ENCODE results near the gene ANKRD44. TPM values are rescaled to one million over a fixed set of nuclear protein-coding genes. Genes with fewer than 3 reads are reported as not detected.
A peak's percentile ranks its signal among the peaks of the same experiment; 100 is the strongest.

ANKRD44 gene
- total RNA-seq (ENCODE audit: unreplicated experiment): 8.1 TPM
- long read RNA-seq, partial matches to known transcripts: 1 of 2 reads
- long read RNA-seq, other reads (novel, unspliced or antisense): 1 of 2 reads

- TF ChIP-seq, protein P1, sequence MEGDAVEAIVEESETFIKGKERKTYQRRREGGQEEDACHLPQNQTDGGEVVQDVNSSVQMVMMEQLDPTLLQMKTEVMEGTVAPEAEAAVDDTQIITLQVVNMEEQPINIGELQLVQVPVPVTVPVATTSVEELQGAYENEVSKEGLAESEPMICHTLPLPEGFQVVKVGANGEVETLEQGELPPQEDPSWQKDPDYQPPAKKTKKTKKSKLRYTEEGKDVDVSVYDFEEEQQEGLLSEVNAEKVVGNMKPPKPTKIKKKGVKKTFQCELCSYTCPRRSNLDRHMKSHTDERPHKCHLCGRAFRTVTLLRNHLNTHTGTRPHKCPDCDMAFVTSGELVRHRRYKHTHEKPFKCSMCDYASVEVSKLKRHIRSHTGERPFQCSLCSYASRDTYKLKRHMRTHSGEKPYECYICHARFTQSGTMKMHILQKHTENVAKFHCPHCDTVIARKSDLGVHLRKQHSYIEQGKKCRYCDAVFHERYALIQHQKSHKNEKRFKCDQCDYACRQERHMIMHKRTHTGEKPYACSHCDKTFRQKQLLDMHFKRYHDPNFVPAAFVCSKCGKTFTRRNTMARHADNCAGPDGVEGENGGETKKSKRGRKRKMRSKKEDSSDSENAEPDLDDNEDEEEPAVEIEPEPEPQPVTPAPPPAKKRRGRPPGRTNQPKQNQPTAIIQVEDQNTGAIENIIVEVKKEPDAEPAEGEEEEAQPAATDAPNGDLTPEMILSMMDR (IDR thresholded peaks at IDR 0.05; ENCODE audit: unreplicated experiment): no peak
- H3K4me1 Mint-ChIP-seq (ENCODE audit: unreplicated experiment): peaks cover 32% of the 10 kb centered on the region
- peaks cover 4% of the 10 kb centered on the region for H3K36me3 Mint-ChIP-seq (ENCODE audit: low read depth, unreplicated experiment)
- peak; percentile 80 for DNase-seq (ENCODE audit: low spot score)
- no peaks in the 10 kb centered on the region for H3K9me3 Mint-ChIP-seq (ENCODE audit: unreplicated experiment)
- H3K4me3 Mint-ChIP-seq (ENCODE audit: unreplicated experiment): peak within 1 kb of the TSS; percentile 88
- peak within 1 kb of the TSS; percentile 75 for H3K27ac Mint-ChIP-seq (ENCODE audit: unreplicated experiment)
- H3K27me3 Mint-ChIP-seq (ENCODE audit: unreplicated experiment): peaks cover 11% of the 10 kb centered on the region
Measured at GRCh38 chr2:197310271-197310985, at the start of gene ANKRD44. TSS of gene ANKRD44 (minus strand) at chr2:197310780. CDS start at chr2:197310604, 176 bp downstream.

DNA sequence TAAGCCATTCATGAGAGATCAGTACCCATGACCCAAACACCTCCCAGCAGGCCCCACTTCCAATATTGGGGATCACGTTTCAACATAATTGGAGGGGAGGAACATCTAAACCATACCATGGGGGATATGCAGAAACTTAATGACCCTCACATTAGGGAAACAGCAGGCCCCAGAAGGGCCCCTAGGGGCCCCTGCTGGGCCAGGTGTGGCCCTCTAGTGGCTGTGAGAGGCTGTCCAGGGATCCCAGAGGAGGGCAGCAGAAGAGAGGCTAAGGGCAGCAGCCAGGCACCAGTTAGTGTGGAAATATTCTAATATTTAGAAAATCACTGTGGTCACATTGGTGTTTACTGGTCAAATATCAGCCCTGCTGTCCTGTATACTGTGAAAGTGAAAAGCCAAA, 49.3 kb upstream of the ANKRD44 start:
- Mint-ChIP-seq H3K36me3 (ENCODE audit: low read depth, unreplicated experiment) (peaks cover 5% of the 10 kb centered on the region), H3K27me3 (ENCODE audit: unreplicated experiment) (no peaks in the 10 kb centered on the region), H3K4me3 (ENCODE audit: unreplicated experiment) (no peak overlapping the region), H3K9me3 (ENCODE audit: unreplicated experiment) (no peaks in the 10 kb centered on the region), H3K4me1 (ENCODE audit: unreplicated experiment) (peaks cover 8% of the 10 kb centered on the region), H3K27ac (ENCODE audit: unreplicated experiment) (no peak overlapping the region)
- no peak for DNase-seq (ENCODE audit: low spot score)
- TF ChIP-seq, protein P1 (IDR thresholded peaks at IDR 0.05; ENCODE audit: unreplicated experiment): no peak

GRCh38 chr2:197358931-197359330, 48.4 kb upstream of the ANKRD44 start:
- no peak for DNase-seq (ENCODE audit: low spot score)
- H3K27ac Mint-ChIP-seq (ENCODE audit: unreplicated experiment): no peak overlapping the region
- TF ChIP-seq, protein P1 (IDR thresholded peaks at IDR 0.05; ENCODE audit: unreplicated experiment): no peak
- peaks cover 5% of the 10 kb centered on the region for H3K4me1 Mint-ChIP-seq (ENCODE audit: unreplicated experiment)
- H3K27me3 Mint-ChIP-seq (ENCODE audit: unreplicated experiment): no peaks in the 10 kb centered on the region
- H3K36me3 Mint-ChIP-seq (ENCODE audit: low read depth, unreplicated experiment): peaks cover 5% of the 10 kb centered on the region
- no peak overlapping the region for H3K4me3 Mint-ChIP-seq (ENCODE audit: unreplicated experiment)
- H3K9me3 Mint-ChIP-seq (ENCODE audit: unreplicated experiment): no peaks in the 10 kb centered on the region

GRCh38 chr2:197357986-197358385, 47.4 kb upstream of the ANKRD44 start:
- Mint-ChIP-seq H3K27me3 (ENCODE audit: unreplicated experiment) (no peaks in the 10 kb centered on the region), H3K27ac (ENCODE audit: unreplicated experiment) (no peak overlapping the region)
- DNase-seq (ENCODE audit: low spot score): no peak

DNA sequence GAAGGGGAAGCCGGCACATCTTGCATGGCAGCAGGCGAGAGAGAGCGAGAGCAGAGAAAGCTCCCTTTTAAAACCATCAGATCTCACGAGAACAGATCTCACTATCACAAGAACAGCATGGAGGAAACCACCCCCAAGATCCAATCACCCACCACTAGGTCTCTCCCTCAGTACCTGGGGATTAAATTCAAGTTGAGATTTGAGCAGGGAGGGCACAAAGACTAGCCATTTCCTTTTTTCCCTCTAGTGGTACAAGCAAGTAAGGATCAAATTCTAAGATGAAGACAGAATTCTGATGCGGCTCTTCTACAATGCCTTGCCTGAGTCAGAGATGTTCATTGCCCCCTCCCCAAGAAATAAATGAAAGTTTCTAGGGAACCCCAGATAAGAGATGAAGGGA, 45.6 kb upstream of the ANKRD44 start:
- DNase-seq (ENCODE audit: low spot score): no peak
- Mint-ChIP-seq H3K4me3 (ENCODE audit: unreplicated experiment) (no peak overlapping the region), H3K9me3 (ENCODE audit: unreplicated experiment) (no peaks in the 10 kb centered on the region), H3K4me1 (ENCODE audit: unreplicated experiment) (peaks cover 4% of the 10 kb centered on the region), H3K27ac (ENCODE audit: unreplicated experiment) (no peak overlapping the region), H3K27me3 (ENCODE audit: unreplicated experiment) (no peaks in the 10 kb centered on the region), H3K36me3 (ENCODE audit: low read depth, unreplicated experiment) (peaks cover 5% of the 10 kb centered on the region)
- TF ChIP-seq, protein P1 (IDR thresholded peaks at IDR 0.05; ENCODE audit: unreplicated experiment): peak; percentile 55

More at GRCh38 chr2:197357986-197358385, 47.4 kb upstream of the ANKRD44 start:
- Mint-ChIP-seq H3K4me3 (ENCODE audit: unreplicated experiment) (no peak overlapping the region), H3K36me3 (ENCODE audit: low read depth, unreplicated experiment) (peaks cover 5% of the 10 kb centered on the region), H3K4me1 (ENCODE audit: unreplicated experiment) (peaks cover 4% of the 10 kb centered on the region), H3K9me3 (ENCODE audit: unreplicated experiment) (no peaks in the 10 kb centered on the region)
- TF ChIP-seq, protein P1 (IDR thresholded peaks at IDR 0.05; ENCODE audit: unreplicated experiment): no peak
